ENCODE data around the gene CFD.
"Not testable (repeated sequence)": the region's sequence is repeated elsewhere in the genome, so short reads cannot be mapped to it uniquely, and the experiment has no call there.

Gene CFD

GRCh38 chr19:840519-841206 is 18.8 kb upstream of the CFD start, which contains the start of gene PRTN3:
Gene PRTN3, plus strand, starts transcription at chr19:840999. Its CDS starts 10 bp downstream, at chr19:841009.
- H3K27me3 Mint-ChIP-seq: peaks cover 34% of the 10 kb centered on the region
- no peak for ATAC-seq
- H3K4me3 Mint-ChIP-seq: no peak within 1 kb of the TSS
- H3K27ac Mint-ChIP-seq: no peak within 1 kb of the TSS
- peaks cover 3% of the 10 kb centered on the region for H3K4me1 Mint-ChIP-seq
- DNase-seq: no peak
- no peaks in the 10 kb centered on the region for H3K36me3 Mint-ChIP-seq (ENCODE audit: low read depth)
- no peaks in the 10 kb centered on the region for H3K9me3 Mint-ChIP-seq

- ATAC-seq; H3K4me1 Mint-ChIP-seq; H3K27ac Mint-ChIP-seq; DNase-seq; H3K9me3 Mint-ChIP-seq; H3K4me3 Mint-ChIP-seq; H3K36me3 Mint-ChIP-seq (ENCODE audit: low read depth): not testable (repeated sequence)
- peaks cover 43% of the 10 kb centered on the region for H3K27me3 Mint-ChIP-seq
Observed at GRCh38 chr19:842802-843179, 16.7 kb upstream of the CFD start.

- Mint-ChIP-seq H3K4me3 (no peak overlapping the region), H3K27me3 (peaks cover 43% of the 10 kb centered on the region), H3K27ac (no peak overlapping the region), H3K9me3 (no peaks in the 10 kb centered on the region), H3K4me1 (peaks cover 3% of the 10 kb centered on the region), H3K36me3 (ENCODE audit: low read depth) (no peaks in the 10 kb centered on the region)
- no peak for ATAC-seq
- DNase-seq: no peak
Observed at GRCh38 chr19:843180-843835, 16.2 kb upstream of the CFD start.

- Mint-ChIP-seq H3K27me3 (peaks cover 46% of the 10 kb centered on the region), H3K4me1 (peaks cover 3% of the 10 kb centered on the region), H3K4me3 (no peak overlapping the region), H3K36me3 (ENCODE audit: low read depth) (no peaks in the 10 kb centered on the region), H3K9me3 (no peaks in the 10 kb centered on the region), H3K27ac (no peak overlapping the region)
- ATAC-seq (no peak), DNase-seq (no peak)
Observed at GRCh38 chr19:843836-844545, 15.5 kb upstream of the CFD start.

GRCh38 chr19:844546-844971 is 14.9 kb upstream of the CFD start:
- Mint-ChIP-seq H3K4me1 (peaks cover 3% of the 10 kb centered on the region), H3K9me3 (no peaks in the 10 kb centered on the region), H3K36me3 (ENCODE audit: low read depth) (no peaks in the 10 kb centered on the region), H3K4me3 (no peak overlapping the region), H3K27ac (no peak overlapping the region), H3K27me3 (peaks cover 52% of the 10 kb centered on the region)
- ATAC-seq (no peak), DNase-seq (no peak)

- DNase-seq: no peak
- Mint-ChIP-seq H3K4me3 (no peak overlapping the region), H3K27ac (no peak overlapping the region), H3K27me3 (peaks cover 58% of the 10 kb centered on the region), H3K36me3 (ENCODE audit: low read depth) (no peaks in the 10 kb centered on the region), H3K9me3 (no peaks in the 10 kb centered on the region), H3K4me1 (peaks cover 3% of the 10 kb centered on the region)
- ATAC-seq: no peak
Observed at GRCh38 chr19:845707-846521, 13.6 kb upstream of the CFD start.

GRCh38 chr19:848386-848921 is 11.0 kb upstream of the CFD start:
- Mint-ChIP-seq H3K4me1 (peaks cover 3% of the 10 kb centered on the region), H3K9me3 (no peaks in the 10 kb centered on the region), H3K27ac (no peak overlapping the region), H3K27me3 (peaks cover 50% of the 10 kb centered on the region), H3K4me3 (no peak overlapping the region), H3K36me3 (ENCODE audit: low read depth) (no peaks in the 10 kb centered on the region)
- ATAC-seq (no peak), DNase-seq (no peak)

- H3K4me1 Mint-ChIP-seq; H3K36me3 Mint-ChIP-seq (ENCODE audit: low read depth); H3K27ac Mint-ChIP-seq; ATAC-seq; DNase-seq; H3K4me3 Mint-ChIP-seq; H3K9me3 Mint-ChIP-seq: not testable (repeated sequence)
- H3K27me3 Mint-ChIP-seq: peaks cover 48% of the 10 kb centered on the region
Observed at GRCh38 chr19:849195-849594, 10.3 kb upstream of the CFD start.

GRCh38 chr19:850221-850978 is 9.1 kb upstream of the CFD start:
- no peaks in the 10 kb centered on the region for H3K36me3 Mint-ChIP-seq (ENCODE audit: low read depth)
- peaks cover 37% of the 10 kb centered on the region for H3K27me3 Mint-ChIP-seq
- no peak for ATAC-seq
- H3K4me3 Mint-ChIP-seq: no peak overlapping the region
- no peaks in the 10 kb centered on the region for H3K9me3 Mint-ChIP-seq
- no peak for DNase-seq
- H3K4me1 Mint-ChIP-seq: no peaks in the 10 kb centered on the region
- H3K27ac Mint-ChIP-seq: no peak overlapping the region

- no peak overlapping the region for H3K27ac Mint-ChIP-seq
- ATAC-seq (no peak), DNase-seq (no peak)
- no peaks in the 10 kb centered on the region for H3K4me1 Mint-ChIP-seq
- H3K27me3 Mint-ChIP-seq: peaks cover 33% of the 10 kb centered on the region
- H3K4me3 Mint-ChIP-seq: no peak overlapping the region
- H3K36me3 Mint-ChIP-seq (ENCODE audit: low read depth): no peaks in the 10 kb centered on the region
- H3K9me3 Mint-ChIP-seq: no peaks in the 10 kb centered on the region
Observed at GRCh38 chr19:850979-851335, 8.5 kb upstream of the CFD start.

- no peak for DNase-seq
- Mint-ChIP-seq H3K9me3 (no peaks in the 10 kb centered on the region), H3K4me1 (no peaks in the 10 kb centered on the region), H3K36me3 (ENCODE audit: low read depth) (no peaks in the 10 kb centered on the region), H3K27me3 (peaks cover 23% of the 10 kb centered on the region), H3K27ac (no peak within 1 kb of the TSS), H3K4me3 (no peak within 1 kb of the TSS)
- no peak for ATAC-seq
Observed at GRCh38 chr19:852136-853013, 7.1 kb upstream of the CFD start, which contains the start of gene ELANE. Gene ELANE, plus strand, starts transcription at chr19:852303. Its CDS starts 26 bp downstream, at chr19:852329.

- Mint-ChIP-seq H3K27ac (no peak overlapping the region), H3K36me3 (ENCODE audit: low read depth) (no peaks in the 10 kb centered on the region), H3K4me3 (no peak overlapping the region), H3K9me3 (no peaks in the 10 kb centered on the region), H3K4me1 (no peaks in the 10 kb centered on the region), H3K27me3 (peaks cover 22% of the 10 kb centered on the region)
- no peak for ATAC-seq
- no peak for DNase-seq
Observed at GRCh38 chr19:853014-853585, 6.4 kb upstream of the CFD start.

All from activated naive CD8-positive, alpha-beta T cell treated with anti-CD3 and anti-CD28 coated beads, Interleukin-2, amount 50 U/mL, for 24 hours (primary cell).